H1 (cell line): ENCODE data around the gene NUMB. TPM values are rescaled to one million over a fixed set of nuclear protein-coding genes. Genes with fewer than 3 reads are reported as not detected.

ENCODE experiments used
- CTCF ChIA-PET: fragments of 300-600 bp; sonication (Branson Sonifier 250); formaldehyde crosslinking; loops from one replicate; lab custom pipeline; 2021; ENCODE audit not compliant: partially characterized antibody; lab: Charles Lee
- POLR2A ChIA-PET: fragments of 300-600 bp; sonication (Branson Sonifier 250); formaldehyde crosslinking; loops from one replicate; lab custom pipeline; 2021; ENCODE audit warnings: inconsistent platforms; ENCODE audit not compliant: partially characterized antibody; lab: Charles Lee
- DNase-seq, 2 experiments: peaks; one replicate each; pipeline versions ENCODE4 v3.0.0 to v3.0.0-alpha.2; 2010 to 2022; ENCODE audit warnings: low spot score in 2 of 2, low read depth in 1 of 2, mixed read lengths in 1 of 2
- FAIRE-seq: peaks from 2 replicates; lab custom pipeline; 2011; peaks lifted over from hg19 to GRCh38; lab: Jason Lieb, UNC
- H2AFZ ChIP-seq: 2 replicates; pipeline ENCODE4 v1.8.1; 2012; ENCODE audit warnings: low read length, inconsistent platforms
- H2AK5ac ChIP-seq: 2 replicates; pipeline ENCODE4 v1.6.1; 2013; ENCODE audit warnings: low read depth, low read length
- H2BK120ac ChIP-seq: replicated peaks from 2 replicates; pipeline ENCODE3; 2013; ENCODE audit warnings: low read depth, low read length, inconsistent platforms
- H2BK12ac ChIP-seq: 2 replicates; pipeline ENCODE4 v1.6.1; 2013; ENCODE audit warnings: low read depth, low read length
- H2BK15ac ChIP-seq: 2 replicates; pipeline ENCODE4 v1.6.1; 2013; ENCODE audit warnings: low read length
- H2BK20ac ChIP-seq: 2 replicates; pipeline ENCODE4 v1.6.1; 2013; ENCODE audit warnings: low read length
- H2BK5ac ChIP-seq: 2 replicates; pipeline ENCODE4 v1.6.1; 2013; ENCODE audit warnings: low read depth, low read length
- H3K14ac ChIP-seq: 2 replicates; pipeline ENCODE4 v1.6.1; 2013; ENCODE audit warnings: inconsistent platforms; ENCODE audit not compliant: insufficient read length
- H3K18ac ChIP-seq: 2 replicates; pipeline ENCODE4 v1.6.1; 2013; ENCODE audit warnings: low read length; ENCODE audit errors: extremely low read depth
- H3K23ac ChIP-seq: 2 replicates; pipeline ENCODE4 v1.6.1; 2013; ENCODE audit warnings: inconsistent platforms; ENCODE audit not compliant: insufficient read length
- H3K23me2 ChIP-seq: 2 replicates; pipeline ENCODE4 v1.6.1; 2013; ENCODE audit warnings: low read depth, low read length
- H3K27ac ChIP-seq: 2 replicates; pipeline ENCODE4 v1.6.1; 2011; ENCODE audit warnings: low read depth, low read length, inconsistent platforms
- H3K27me3 ChIP-seq, 4 experiments: replicated peaks in 1 of 4; 1 replicate in 1 of 4; 2 replicates in 3 of 4; pipeline versions ENCODE4 v1.6.1 to v1.8.1; 2011 to 2013; ENCODE audit warnings: low read length in 3 of 4, mild to moderate bottlenecking in 3 of 4, inconsistent platforms in 2 of 4, mixed read lengths in 2 of 4, moderate library complexity in 1 of 4; ENCODE audit not compliant: control insufficient read depth in 3 of 4, insufficient read depth in 3 of 4; ENCODE audit errors: extremely low read depth in 1 of 4
- H3K36me3 ChIP-seq, 4 experiments: 2 replicates each; pipeline versions ENCODE4 v1.6.1 to v1.8.1; 2011 to 2013; ENCODE audit warnings: mild to moderate bottlenecking in 4 of 4, low read length in 3 of 4, moderate library complexity in 2 of 4, control low read depth in 1 of 4, inconsistent platforms in 1 of 4; ENCODE audit not compliant: insufficient read depth in 4 of 4, control insufficient read depth in 2 of 4
- H3K4ac ChIP-seq: replicated peaks from 2 replicates; pipeline ENCODE3; 2013; ENCODE audit warnings: low read length, low read depth, mixed read lengths, inconsistent platforms; ENCODE audit not compliant: insufficient read length
- H3K4me1 ChIP-seq, 4 experiments: replicated peaks in 1 of 4; 1 replicate in 1 of 4; 2 replicates in 3 of 4; pipeline versions ENCODE4 v1.6.1 to v1.8.1; 2011 to 2013; ENCODE audit warnings: low read length in 3 of 4, inconsistent platforms in 2 of 4, mixed read lengths in 1 of 4; ENCODE audit not compliant: insufficient read depth in 4 of 4, control insufficient read depth in 3 of 4
- H3K4me2 ChIP-seq, 2 experiments: 2 replicates each; pipeline versions ENCODE4 v1.6.1 to v1.8.1; 2011 to 2013; ENCODE audit warnings: low read depth in 2 of 2, low read length in 2 of 2, control low read depth in 1 of 2, inconsistent platforms in 1 of 2, mild to moderate bottlenecking in 1 of 2; ENCODE audit not compliant: insufficient read depth in 1 of 2
- H3K4me3 ChIP-seq, 4 experiments: fragments of 200-600, 300-600 bp in 1 of 4; sonication (generic), shearing (Covaris generic), sonication (Bioruptor Twin) in 1 of 4; 2 replicates each; pipeline versions ENCODE4 v1.5.1 to v1.8.1; 2011 to 2016; ENCODE audit warnings: low read length in 4 of 4, low read depth in 3 of 4, control low read depth in 2 of 4, inconsistent platforms in 2 of 4, mild to moderate bottlenecking in 2 of 4, mixed read lengths in 1 of 4, moderate library complexity in 1 of 4; ENCODE audit not compliant: insufficient read depth in 2 of 4; ENCODE audit errors: extremely low read depth in 1 of 4
- H3K56ac ChIP-seq: replicated peaks from 2 replicates; pipeline ENCODE3; 2013; ENCODE audit warnings: low read depth, mild to moderate bottlenecking, mixed read lengths, low read length, inconsistent platforms; ENCODE audit not compliant: insufficient read length
- H3K79me1 ChIP-seq: 2 replicates; pipeline ENCODE4 v1.6.1; 2013; ENCODE audit warnings: low read depth, low read length, control low read depth
- H3K79me2 ChIP-seq, 2 experiments: 2 replicates each; pipeline versions ENCODE4 v1.6.1 to v1.8.1; 2012 to 2013; ENCODE audit warnings: low read length in 2 of 2, mild to moderate bottlenecking in 2 of 2, inconsistent platforms in 1 of 2; ENCODE audit not compliant: insufficient read depth in 2 of 2, control insufficient read depth in 1 of 2
- H3K9ac ChIP-seq, 4 experiments: replicated peaks in 1 of 4; 1 replicate in 1 of 4; 2 replicates in 3 of 4; pipeline versions ENCODE4 v1.6.1 to v1.8.1; 2011 to 2013; ENCODE audit warnings: low read depth in 3 of 4, low read length in 3 of 4, control low read depth in 2 of 4, mild to moderate bottlenecking in 2 of 4, moderate library complexity in 2 of 4, inconsistent platforms in 1 of 4; ENCODE audit errors: extremely low read depth in 1 of 4
- H3K9me3 ChIP-seq, 2 experiments: 2 replicates each; pipeline versions ENCODE4 v1.6.1 to v1.8.1; 2012 to 2013; ENCODE audit warnings: mild to moderate bottlenecking in 2 of 2, moderate library complexity in 2 of 2, control low read depth in 1 of 2, inconsistent platforms in 1 of 2, low read depth in 1 of 2, low read length in 1 of 2, mixed read lengths in 1 of 2; ENCODE audit not compliant: insufficient read depth in 2 of 2
- H4K20me1 ChIP-seq, 2 experiments: replicated peaks in 1 of 2; 2 replicates each; pipeline versions ENCODE3 to v1.8.1; 2011 to 2013; ENCODE audit warnings: inconsistent platforms in 2 of 2, low read length in 2 of 2, mild to moderate bottlenecking in 1 of 2; ENCODE audit not compliant: insufficient read depth in 2 of 2, control insufficient read depth in 1 of 2
- H4K5ac ChIP-seq: 2 replicates; pipeline ENCODE4 v1.6.1; 2013; ENCODE audit warnings: low read length, low read depth, mixed read lengths, inconsistent platforms; ENCODE audit not compliant: insufficient read length
- H4K8ac ChIP-seq: 2 replicates; pipeline ENCODE4 v1.8.0; 2013; ENCODE audit warnings: mild to moderate bottlenecking, moderate library complexity, low read length, inconsistent platforms; ENCODE audit not compliant: insufficient read depth; ENCODE audit errors: extremely low read depth
- H4K91ac ChIP-seq: replicated peaks from 2 replicates; pipeline ENCODE3; 2013; ENCODE audit warnings: low read length, mixed read lengths, inconsistent platforms; ENCODE audit not compliant: insufficient read length
- ASH2L ChIP-seq: fragments of 200-600, 300-600 bp; sonication (generic); IDR thresholded peaks from one replicate; pipeline ENCODE4 v1.7.1; 2017; ENCODE audit warnings: low read length
- CBX5 ChIP-seq: fragments of 300-800, 300-1000 bp; sonication (generic); IDR thresholded peaks from 2 replicates; pipeline ENCODE4 v1.7.1; 2016; ENCODE audit warnings: antibody characterized with exemption, low read length, low read depth
- CHD2 ChIP-seq: IDR thresholded peaks from 2 replicates; pipeline ENCODE4 v1.6.1; 2012; ENCODE audit warnings: low read length, improper control_type of control experiment
- JUN ChIP-seq: IDR thresholded peaks from 2 replicates; pipeline ENCODE4 v1.6.1; 2011; ENCODE audit warnings: low read depth, mild to moderate bottlenecking, improper control_type of control experiment, low read length
- KDM1A ChIP-seq: fragments of 200-600, 300-600 bp; sonication (generic); IDR thresholded peaks from 2 replicates; pipeline ENCODE4 v1.7.1; 2016; ENCODE audit warnings: mild to moderate bottlenecking, low read length, borderline replicate concordance
- POU5F1 ChIP-seq: IDR thresholded peaks from 2 replicates; pipeline ENCODE4 v1.6.1; 2011; ENCODE audit warnings: low read depth, mild to moderate bottlenecking, low read length, moderate library complexity
- RBBP5 ChIP-seq: IDR thresholded peaks from 2 replicates; pipeline ENCODE4 v1.7.1; 2012; ENCODE audit warnings: low read depth, mild to moderate bottlenecking, inconsistent platforms, low read length, moderate library complexity, borderline replicate concordance
- RNF2 ChIP-seq: fragments of 200-900, 300-1000 bp; sonication (generic); IDR thresholded peaks from 2 replicates; pipeline ENCODE4 v1.7.1; 2016; ENCODE audit warnings: borderline replicate concordance, low read depth, mild to moderate bottlenecking, antibody characterized with exemption, low read length; ENCODE audit not compliant: poor library complexity, severe bottlenecking; ENCODE audit errors: missing control alignments
- RXRA ChIP-seq: IDR thresholded peaks from 2 replicates; pipeline ENCODE4 v1.6.1; 2011; ENCODE audit warnings: low read depth, mild to moderate bottlenecking, low read length, moderate library complexity; ENCODE audit not compliant: insufficient read depth
- SUZ12 ChIP-seq: fragments of 200-600 bp; sonication (generic); IDR thresholded peaks from 2 replicates; pipeline ENCODE4 v1.6.1; 2012; ENCODE audit warnings: mild to moderate bottlenecking, inconsistent platforms, low read length, moderate library complexity, mixed read lengths
- TAF1 ChIP-seq: IDR thresholded peaks from 2 replicates; pipeline ENCODE4 v1.6.1; 2011; ENCODE audit warnings: mild to moderate bottlenecking, low read depth, low read length
- TAF7 ChIP-seq: optimal IDR thresholded peaks from 2 replicates; pipeline ENCODE3; 2011; ENCODE audit warnings: low read depth, mild to moderate bottlenecking, inconsistent platforms, low read length, moderate library complexity, borderline replicate concordance
- TEAD4 ChIP-seq: IDR thresholded peaks from 2 replicates; pipeline ENCODE4 v1.6.1; 2012; ENCODE audit warnings: low read depth, low read length, inconsistent platforms, mixed read lengths
- YY1 ChIP-seq: IDR thresholded peaks from 2 replicates; pipeline ENCODE4 v1.6.1; 2011; ENCODE audit warnings: low read depth, mild to moderate bottlenecking, low read length
- WGBS, 2 experiments: shearing (Covaris generic) in 1 of 2; methylation state at CpG; one replicate each; pipeline versions ENCODE4 v1.1.6 to v1.1.7; 2013 to 2015; ENCODE audit warnings: low lambda C conversion rate in 2 of 2, mixed read lengths in 2 of 2, inconsistent platforms in 1 of 2, low coverage in 1 of 2, missing lambda C conversion rate in 1 of 2; ENCODE audit not compliant: insufficient replicate concordance in 2 of 2, insufficient coverage in 1 of 2, insufficient read length in 1 of 2; ENCODE audit errors: extremely low coverage in 1 of 2, missing lambda C conversion rate in 1 of 2; 5-methylcytosine and 5-hydroxymethylcytosine counted together
- polyA plus RNA-seq, 7 experiments: library from polyadenylated mRNA; depleted of rRNA in 3 of 7; stranded (reverse) in 5 of 7; unstranded in 2 of 7; fragments of >200 nt in 5 of 7; fragments of 200-250 nt in 2 of 7; gene quantifications; 1 replicate in 5 of 7; 2 replicates in 1 of 7; 4 replicates in 1 of 7; pipeline versions ENCODE4 v1.2.1 to v1.2.3, GENCODE V29; 2011 to 2013; ENCODE audit warnings: missing spikeins in 2 of 7, mixed read lengths in 2 of 7
- total RNA-seq: library from RNA; stranded (reverse); fragmentation: NEBNext Ultra II Directional; extraction: Animal tissue kit (Norgen Biotek cat#: 25700); gene quantifications from 2 replicates; pipeline ENCODE4 v1.2.1, GENCODE V29; 2021
- TF ChIP-seq, protein P1 (sequence below): IDR thresholded peaks from 2 replicates; pipeline ENCODE4 v1.6.1; 2012; ENCODE audit warnings: inconsistent platforms

Gene NUMB
- total and polyA plus RNA-seq, 2 of the 8 experiments (the other 6 are each of a cell fraction or from before 2014, with no cell fraction given), result 54.3 to 78.1 TPM

GRCh38 chr14:73312687-73313086, 145.7 kb downstream of the NUMB start:
- no peak overlapping the region for H2BK120ac ChIP-seq
- no peaks in the 10 kb centered on the region for H3K23me2 ChIP-seq
- H3K18ac ChIP-seq, result no peak overlapping the region
- no peak overlapping the region for H2BK5ac ChIP-seq
- H3K4me2 ChIP-seq, result no peak overlapping the region
- FAIRE-seq, result no peak
- no peak overlapping the region for H3K23ac ChIP-seq
- no peak overlapping the region for H2BK15ac ChIP-seq
- no peaks in the 10 kb centered on the region for H3K79me2 ChIP-seq
- H3K4ac ChIP-seq, result no peak overlapping the region
- H3K79me1 ChIP-seq, result no peaks in the 10 kb centered on the region; the same call in 1 of the 2 replicates
- no peak overlapping the region for H2AFZ ChIP-seq
- no peak overlapping the region for H3K4me3 ChIP-seq
- H3K9ac ChIP-seq, result no peak overlapping the region
- DNase-seq, result no peak
- no peak overlapping the region for H2BK20ac ChIP-seq
- WGBS, 2 experiments, result 93% methylated on average over 3 of the region's 3 CpGs; no CpG with 5 or more reads in 1 of the 2 experiments
- no peak overlapping the region for H3K56ac ChIP-seq
- no peak overlapping the region for H3K14ac ChIP-seq
- H4K20me1 ChIP-seq, result no peaks in the 10 kb centered on the region
- H4K91ac ChIP-seq, result no peak overlapping the region
- no peaks in the 10 kb centered on the region for H3K27me3 ChIP-seq
- no peak overlapping the region for H4K8ac ChIP-seq
- ChIA-PET POLR2A (interaction anchor here (0.6 to 1.1 kb wide), 3 partner anchors 45 to 146 kb away, joined by 3 read pairs; partner anchors contain the start of gene NUMB), CTCF (interaction anchor here (0.7 kb wide), 1 partner anchor 17 kb away, joined by 3 read pairs; no protein-coding TSS in a partner anchor)
- H2AK5ac ChIP-seq, result no peak overlapping the region
- no peaks in the 10 kb centered on the region for H3K36me3 ChIP-seq
- H2BK12ac ChIP-seq, result no peak overlapping the region
- H3K9me3 ChIP-seq, result no peaks in the 10 kb centered on the region
- H3K27ac ChIP-seq, result no peak overlapping the region
- H4K5ac ChIP-seq, result no peak overlapping the region
- no peaks in the 10 kb centered on the region for H3K4me1 ChIP-seq
- no peak for TF ChIP-seq SUZ12
- TF ChIP-seq JUN, result no peak
- no peak for TF ChIP-seq POU5F1
- TF ChIP-seq CBX5, result no peak
- no peak for TF ChIP-seq TAF7
- TF ChIP-seq RBBP5, result no peak
- TF ChIP-seq KDM1A, result no peak
- TF ChIP-seq, protein P1, sequence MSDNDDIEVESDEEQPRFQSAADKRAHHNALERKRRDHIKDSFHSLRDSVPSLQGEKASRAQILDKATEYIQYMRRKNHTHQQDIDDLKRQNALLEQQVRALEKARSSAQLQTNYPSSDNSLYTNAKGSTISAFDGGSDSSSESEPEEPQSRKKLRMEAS, result no peak
- no peak for TF ChIP-seq RXRA
- no peak for TF ChIP-seq RNF2
- TF ChIP-seq ASH2L, result no peak
- no peak for TF ChIP-seq CHD2
- no peak for TF ChIP-seq YY1
- TF ChIP-seq TAF1, result no peak
- TF ChIP-seq TEAD4, result no peak
